Neutrophil (primary cell): ENCODE measurements around the gene NTM.
"Not testable (repeated sequence)": the region's sequence is repeated elsewhere in the genome, so short reads cannot be mapped to it uniquely, and the experiment has no call there.

Experiments
- H3K27ac ChIP-seq: fragments of 200-600 bp; sonication (generic); 2 replicates; pipeline ENCODE4 v1.5.1; 2016; ENCODE audit warnings: mild to moderate bottlenecking, moderate library complexity
- H3K27me3 ChIP-seq: fragments of 200-600 bp; sonication (generic); 2 replicates; pipeline ENCODE4 v1.6.0; 2016; ENCODE audit warnings: mild to moderate bottlenecking
- H3K36me3 ChIP-seq: fragments of 200-600 bp; sonication (generic); 2 replicates; pipeline ENCODE4 v1.5.1; 2017
- H3K4me1 ChIP-seq, 2 experiments: fragments of 200-600 bp in 1 of 2; sonication (generic) in 1 of 2; 1 replicate in 1 of 2; 2 replicates in 1 of 2; pipeline versions ENCODE4 v1.5.1 to v1.6.1; 2013 to 2016; ENCODE audit warnings: low read depth in 1 of 2, low read length in 1 of 2, mild to moderate bottlenecking in 1 of 2, moderate library complexity in 1 of 2; ENCODE audit not compliant: control insufficient read depth in 1 of 2, insufficient read depth in 1 of 2
- H3K4me3 ChIP-seq, 2 experiments: fragments of 200-600 bp in 1 of 2; sonication (generic) in 1 of 2; 1 replicate in 1 of 2; 2 replicates in 1 of 2; pipeline ENCODE4 v1.5.1; 2013 to 2016; ENCODE audit warnings: low read depth in 1 of 2, low read length in 1 of 2, mild to moderate bottlenecking in 1 of 2, moderate library complexity in 1 of 2
- H3K9me3 ChIP-seq: fragments of 200-600 bp; sonication (generic); 2 replicates; pipeline ENCODE4 v1.5.1; 2016
- CTCF ChIP-seq: fragments of 200-600 bp; sonication (generic); IDR thresholded peaks from 2 replicates; pipeline ENCODE4 v1.5.1; 2016; ENCODE audit warnings: antibody characterized with exemption

NTM gene

DNA sequence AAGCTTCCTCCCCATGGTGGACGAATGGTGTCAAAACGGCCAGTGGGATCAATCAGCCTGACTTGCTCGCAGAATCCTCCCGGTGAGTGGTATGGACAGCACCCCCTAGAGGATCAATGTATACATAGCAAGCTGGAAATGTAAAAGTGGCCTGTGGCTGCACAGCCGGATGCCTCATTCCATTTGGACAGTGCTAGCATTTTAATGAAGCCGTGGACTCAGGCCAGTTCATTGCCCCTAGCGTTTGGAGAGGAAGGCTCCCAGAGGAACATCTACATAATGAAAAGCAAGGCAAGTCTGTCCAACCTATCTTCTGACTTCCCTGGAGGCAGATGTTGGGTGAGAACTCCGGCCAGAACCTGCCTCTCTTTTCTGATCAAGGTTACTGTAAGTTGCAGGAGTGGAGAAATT lies 942.3 kb downstream of the NTM start:
- H3K4me3 ChIP-seq = no peak overlapping the region
- H3K4me1 ChIP-seq = no peaks in the 10 kb centered on the region
- H3K27me3 ChIP-seq = no peaks in the 10 kb centered on the region
- no peaks in the 10 kb centered on the region for H3K36me3 ChIP-seq
- no peak for TF ChIP-seq CTCF
- no peaks in the 10 kb centered on the region for H3K9me3 ChIP-seq
- no peak overlapping the region for H3K27ac ChIP-seq

DNA sequence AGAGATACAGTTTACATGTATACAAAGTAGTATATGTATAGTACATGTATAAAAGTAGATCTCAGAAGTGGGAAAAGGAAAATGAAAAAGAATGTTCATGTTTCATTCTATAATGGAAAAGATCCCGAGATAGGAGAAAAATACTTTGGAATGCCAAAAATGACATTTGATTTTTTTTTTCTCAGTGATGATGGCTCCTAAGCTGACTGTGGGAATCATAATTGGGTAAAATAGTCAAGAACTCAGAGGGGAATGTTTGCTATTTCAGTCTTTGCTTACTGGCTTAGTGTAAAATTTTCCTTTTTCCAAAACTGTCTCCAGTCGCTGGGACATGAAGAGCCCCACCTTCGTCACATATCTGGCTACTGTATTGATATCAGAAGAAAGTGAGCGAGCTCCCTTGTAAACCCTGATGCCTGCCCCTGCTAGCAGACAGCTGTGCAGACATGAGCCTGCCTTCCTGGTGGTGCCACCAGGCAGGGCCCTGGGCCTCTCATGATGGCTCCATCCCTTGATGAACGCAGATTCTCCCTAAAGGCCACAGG lies 944.6 kb downstream of the NTM start:
- Histone ChIP-seq H3K27ac (no peak overlapping the region), H3K36me3 (no peaks in the 10 kb centered on the region)
- TF ChIP-seq CTCF = no peak

GRCh38 chr11:132315696-132316095 lies 945.3 kb downstream of the NTM start:
- Histone ChIP-seq H3K9me3 (no peaks in the 10 kb centered on the region), H3K27ac (no peak overlapping the region), H3K4me3 (no peak overlapping the region), H3K36me3 (no peaks in the 10 kb centered on the region), H3K27me3 (no peaks in the 10 kb centered on the region), H3K4me1 (no peaks in the 10 kb centered on the region)
- no peak for TF ChIP-seq CTCF

More for the DNA sequence above, 944.6 kb downstream of the NTM start:
- Histone ChIP-seq H3K4me1 (no peaks in the 10 kb centered on the region), H3K27me3 (no peaks in the 10 kb centered on the region), H3K9me3 (no peaks in the 10 kb centered on the region), H3K4me3 (no peak overlapping the region)

- H3K36me3 ChIP-seq = no peaks in the 10 kb centered on the region
- H3K27me3 ChIP-seq = no peaks in the 10 kb centered on the region
- H3K4me1 ChIP-seq = no peaks in the 10 kb centered on the region
- H3K27ac ChIP-seq = no peak overlapping the region
- TF ChIP-seq CTCF = no peak
- no peaks in the 10 kb centered on the region for H3K9me3 ChIP-seq
- no peak overlapping the region for H3K4me3 ChIP-seq
Observed at GRCh38 chr11:132318421-132319157, 948.2 kb downstream of the NTM start.

GRCh38 chr11:132319419-132319818 lies 949.0 kb downstream of the NTM start:
- not testable (repeated sequence) for H3K4me3 ChIP-seq, H3K36me3 ChIP-seq, H3K9me3 ChIP-seq, H3K27me3 ChIP-seq, H3K4me1 ChIP-seq, H3K27ac ChIP-seq

GRCh38 chr11:132330515-132330914 lies 960.1 kb downstream of the NTM start:
- H3K36me3 ChIP-seq = no peaks in the 10 kb centered on the region
- H3K4me3 ChIP-seq = no peak overlapping the region
- no peaks in the 10 kb centered on the region for H3K27me3 ChIP-seq
- no peaks in the 10 kb centered on the region for H3K9me3 ChIP-seq
- H3K4me1 ChIP-seq = no peaks in the 10 kb centered on the region
- H3K27ac ChIP-seq = no peak overlapping the region
- TF ChIP-seq CTCF = no peak
